Gastrocnemius medialis (tissue), 4 donors: ENCODE measurements around the gene E2F3. TPM values are rescaled to one million over a fixed set of nuclear protein-coding genes. Genes with fewer than 3 reads are reported as not detected.

Experiments used
- ATAC-seq, 2 donors: fragments of 150-250 bp; one replicate each; pipeline ENCODE4 v1.9.1; 2016
- DNase-seq, 2 donors: peaks; one replicate each; pipeline ENCODE4 v3.0.0-alpha.2; 2019
- H3K27ac ChIP-seq, 4 donors: fragments of 200-600 bp; sonication (generic); 1 replicate in 1 of 4; 2 replicates in 3 of 4; pipeline ENCODE4 v1.5.1; 2016 to 2018; ENCODE audit warnings: mild to moderate bottlenecking in 2 of 4, moderate library complexity in 1 of 4
- H3K27me3 ChIP-seq, 3 donors: fragments of 200-600 bp; sonication (generic) in 2 of 3; 1 replicate in 1 of 3; 2 replicates in 2 of 3; pipeline versions ENCODE4 v1.5.1 to v1.6.0; 2016 to 2019; ENCODE audit warnings: mild to moderate bottlenecking in 1 of 3, moderate library complexity in 1 of 3
- H3K36me3 ChIP-seq, 2 donors: fragments of 200-600 bp; sonication (generic) in 1 of 2; one replicate each; pipeline ENCODE4 v1.5.1; 2017 to 2018
- H3K4me1 ChIP-seq, 2 donors: fragments of 200-600 bp; sonication (generic) in 1 of 2; one replicate each; pipeline ENCODE4 v1.5.1; 2016 to 2017; ENCODE audit warnings: mild to moderate bottlenecking in 2 of 2
- H3K4me3 ChIP-seq, 4 donors: fragments of 200-600 bp; sonication (generic) in 3 of 4; 1 replicate in 1 of 4; 2 replicates in 3 of 4; pipeline ENCODE4 v1.5.1; 2016 to 2019; ENCODE audit warnings: mild to moderate bottlenecking in 2 of 4
- H3K9me3 ChIP-seq, 3 donors: fragments of 200-600 bp; sonication (generic) in 2 of 3; 1 replicate in 1 of 3; 2 replicates in 2 of 3; pipeline ENCODE4 v1.5.1; 2016 to 2019
- POLR2A ChIP-seq, 2 donors: fragments of 450-650 bp; IDR thresholded peaks; one replicate each; pipeline ENCODE4 v1.6.1; 2017; ENCODE audit warnings: antibody characterized with exemption in 2 of 2, mild to moderate bottlenecking in 2 of 2, moderate library complexity in 2 of 2
- in situ Hi-C, 4 donors: fragments of 200-750 bp; cut with MboI; loops; one replicate each; pipeline versions ENCODE4 v1.15.0 to v1.8.0; 2017; ENCODE audit warnings: low sequenced_read_pairs in 4 of 4
- intact Hi-C: fragments of 100-400 bp; cut with DNase I; formaldehyde crosslinking; loops from one replicate; pipeline ENCODE4 v1.15.1; 2023; ENCODE audit warnings: low total_unique reads
- total RNA-seq, 4 donors: library from RNA; depleted of rRNA; stranded (reverse); fragments of >200 nt; gene quantifications; one replicate each; pipeline versions ENCODE4 v1.1.0 to v1.2.3, GENCODE V29; 2016
- TF ChIP-seq, protein P1 (sequence below), 5 experiments: fragments of 450-650 bp in 3 of 5; fragments of 200-600 bp in 2 of 5; sonication (generic) in 2 of 5; IDR thresholded peaks in 4 of 5; conservative IDR thresholded peaks in 1 of 5; 1 replicate in 4 of 5; 2 replicates in 1 of 5; pipeline ENCODE4 v1.5.1; 2016 to 2019; ENCODE audit warnings: antibody characterized with exemption in 5 of 5, mild to moderate bottlenecking in 3 of 5, moderate library complexity in 3 of 5

E2F3 gene
- total RNA-seq, 4 donors from 2014 or later, result 5.4 to 13.6 (median 10.7) TPM

GRCh38 chr6:20532881-20533280 is 131.2 kb downstream of the E2F3 start:
- H3K27ac ChIP-seq, result no peak overlapping the region
- intact Hi-C loops, result no loop called here
- DNase-seq (no peak), ATAC-seq (no peak)
- H3K4me1 ChIP-seq, result peaks cover 17 to 19% of the 10 kb centered on the region in 2 donors
- no peak overlapping the region for H3K4me3 ChIP-seq
- H3K27me3 ChIP-seq, result no peaks in the 10 kb centered on the region
- H3K36me3 ChIP-seq, result no peaks in the 10 kb centered on the region
- no peaks in the 10 kb centered on the region for H3K9me3 ChIP-seq
- in situ Hi-C loops, result loop anchor here (5.0 to 25.0 kb wide), 4 partner anchors 131 to 446 kb away; partner anchors contain the start of gene E2F3 (in 1 of the 4)
- TF ChIP-seq, protein P1, sequence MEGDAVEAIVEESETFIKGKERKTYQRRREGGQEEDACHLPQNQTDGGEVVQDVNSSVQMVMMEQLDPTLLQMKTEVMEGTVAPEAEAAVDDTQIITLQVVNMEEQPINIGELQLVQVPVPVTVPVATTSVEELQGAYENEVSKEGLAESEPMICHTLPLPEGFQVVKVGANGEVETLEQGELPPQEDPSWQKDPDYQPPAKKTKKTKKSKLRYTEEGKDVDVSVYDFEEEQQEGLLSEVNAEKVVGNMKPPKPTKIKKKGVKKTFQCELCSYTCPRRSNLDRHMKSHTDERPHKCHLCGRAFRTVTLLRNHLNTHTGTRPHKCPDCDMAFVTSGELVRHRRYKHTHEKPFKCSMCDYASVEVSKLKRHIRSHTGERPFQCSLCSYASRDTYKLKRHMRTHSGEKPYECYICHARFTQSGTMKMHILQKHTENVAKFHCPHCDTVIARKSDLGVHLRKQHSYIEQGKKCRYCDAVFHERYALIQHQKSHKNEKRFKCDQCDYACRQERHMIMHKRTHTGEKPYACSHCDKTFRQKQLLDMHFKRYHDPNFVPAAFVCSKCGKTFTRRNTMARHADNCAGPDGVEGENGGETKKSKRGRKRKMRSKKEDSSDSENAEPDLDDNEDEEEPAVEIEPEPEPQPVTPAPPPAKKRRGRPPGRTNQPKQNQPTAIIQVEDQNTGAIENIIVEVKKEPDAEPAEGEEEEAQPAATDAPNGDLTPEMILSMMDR (IDR thresholded peaks at IDR 0.05 in 4 of 5, conservative IDR thresholded peaks at IDR 0.05 in 1 of 5), result no peak
- TF ChIP-seq POLR2A (IDR thresholded peaks at IDR 0.05), result no peak

GRCh38 chr6:20533746-20534294 is 132.1 kb downstream of the E2F3 start:
- Histone ChIP-seq H3K4me3 (peak overlapping the region; percentile 68 to 93 (median 88)), H3K36me3 (no peaks in the 10 kb centered on the region), H3K27ac (peak overlapping the region; percentile 82 to 94 (median 88)), H3K9me3 (no peaks in the 10 kb centered on the region), H3K27me3 (no peaks in the 10 kb centered on the region), H3K4me1 (peaks cover 14 to 15% of the 10 kb centered on the region in 2 donors)
- no peak for ATAC-seq
- intact Hi-C loops, result loop anchor here (2.0 kb wide), 1 partner anchor 133 kb away; the partner anchor contains the start of gene E2F3
- in situ Hi-C loops, result loop anchor here (5.0 to 25.0 kb wide), 4 partner anchors 132 to 447 kb away; partner anchors contain the start of gene E2F3 (in 1 of the 4)
- TF ChIP-seq, protein P1 (IDR thresholded peaks at IDR 0.05 in 4 of 5, conservative IDR thresholded peaks at IDR 0.05 in 1 of 5), result no peak
- DNase-seq, result no peak

DNA sequence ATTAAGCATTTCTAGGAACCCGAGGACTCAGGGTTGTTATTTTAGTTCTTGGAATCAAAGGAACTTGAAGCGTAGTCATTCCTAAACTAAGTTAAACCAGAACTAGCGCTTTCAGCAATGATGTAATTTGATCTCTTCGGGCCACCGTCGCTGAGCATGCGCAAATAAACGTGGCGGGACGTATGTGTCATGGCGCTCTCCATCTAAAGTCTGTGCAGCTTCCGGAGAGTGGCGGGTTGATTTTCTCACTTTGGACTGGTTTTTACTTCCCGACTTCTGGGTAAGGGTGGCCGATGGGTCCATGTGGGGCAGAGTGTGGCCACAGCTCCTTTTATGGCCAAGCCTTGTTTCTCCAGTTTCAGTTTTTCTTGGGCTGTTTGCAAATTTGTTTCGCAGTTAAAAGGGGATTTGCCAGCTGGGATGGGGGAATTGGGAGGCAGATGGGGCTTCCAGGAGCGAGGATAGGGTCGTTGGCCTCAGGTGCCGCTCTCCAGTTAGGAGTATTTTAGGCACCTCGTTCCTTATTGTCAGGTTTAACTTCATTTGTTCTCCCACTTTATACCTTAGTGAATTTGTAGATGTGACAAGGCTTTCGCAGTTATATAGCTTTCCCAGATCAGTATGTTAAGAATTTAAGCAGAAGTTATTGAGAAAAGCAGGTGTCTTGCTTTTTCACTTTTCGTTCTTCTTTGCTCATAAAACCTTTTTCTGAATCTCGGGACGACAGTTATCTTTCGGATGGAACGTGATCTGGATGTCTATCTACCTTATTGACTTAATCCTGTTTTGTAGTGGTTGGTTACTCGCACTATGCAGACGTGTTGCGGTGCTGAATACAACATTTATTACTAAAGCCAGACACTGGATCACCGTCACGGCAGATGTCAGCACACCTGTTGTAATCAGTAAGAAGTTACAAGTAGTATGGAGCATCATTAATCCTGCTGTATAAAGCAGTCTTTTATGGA is 132.9 kb downstream of the E2F3 start, which contains the start of gene CDKAL1:
TSS of gene CDKAL1 (plus strand) at position 163 of the 968 bp plus-strand sequence. CDS start 11,894 bp downstream, outside the sequence.
- no peaks in the 10 kb centered on the region for H3K36me3 ChIP-seq
- H3K27me3 ChIP-seq, result no peaks in the 10 kb centered on the region
- H3K27ac ChIP-seq, result peak within 1 kb of the TSS; percentile 82 to 94 (median 88)
- in situ Hi-C loops (loop anchor here (5.0 to 25.0 kb wide), 4 partner anchors 132 to 447 kb away; partner anchors contain the start of gene E2F3 (in 1 of the 4)), intact Hi-C loops (loop anchor here (2.0 kb wide), 1 partner anchor 134 kb away; the partner anchor contains the start of gene E2F3)
- H3K9me3 ChIP-seq, result no peaks in the 10 kb centered on the region
- ATAC-seq, result peak; percentile 92
- DNase-seq, result peak; percentile 76 to 86
- peaks cover 12 to 13% of the 10 kb centered on the region in 2 donors for H3K4me1 ChIP-seq
- peak within 1 kb of the TSS; percentile 68 to 93 (median 88) for H3K4me3 ChIP-seq
- TF ChIP-seq, protein P1 (IDR thresholded peaks at IDR 0.05 in 4 of 5, conservative IDR thresholded peaks at IDR 0.05 in 1 of 5), result no peak
- TF ChIP-seq POLR2A (IDR thresholded peaks at IDR 0.05), result peak; percentile 31 to 35

GRCh38 chr6:20538131-20538662 is 136.5 kb downstream of the E2F3 start:
- H3K36me3 ChIP-seq, result no peaks in the 10 kb centered on the region
- intact Hi-C loops, result no loop called here
- peaks cover 32 to 34% of the 10 kb centered on the region in 2 donors for H3K4me1 ChIP-seq
- no peaks in the 10 kb centered on the region for H3K9me3 ChIP-seq
- no peaks in the 10 kb centered on the region for H3K27me3 ChIP-seq
- DNase-seq (no peak), ATAC-seq (no peak)
- TF ChIP-seq, protein P1 (IDR thresholded peaks at IDR 0.05 in 4 of 5, conservative IDR thresholded peaks at IDR 0.05 in 1 of 5), result no peak
- H3K4me3 ChIP-seq, result no peak overlapping the region
- no peak overlapping the region for H3K27ac ChIP-seq
- in situ Hi-C loops, result loop anchor here in 2 of 4 donors (25.0 kb wide), 1 partner anchor 451 kb away; no protein-coding TSS in a partner anchor
